Stimulated activated CD4-positive, alpha-beta T cell treated with anti-CD3 and anti-CD28 coated beads, Interleukin-2, amount 100 ng/mL, for 48 hours (primary cell): ENCODE data around the gene SSR3.

Experiments
- DNase-seq, 2 donors: peaks; one replicate each; pipeline ENCODE4 v3.0.0-alpha.2; 2020

The SSR3 gene

GRCh38 chr3:156535162-156535627 lies 19.7 kb downstream of the SSR3 start:
- DNase-seq, result no peak

DNA sequence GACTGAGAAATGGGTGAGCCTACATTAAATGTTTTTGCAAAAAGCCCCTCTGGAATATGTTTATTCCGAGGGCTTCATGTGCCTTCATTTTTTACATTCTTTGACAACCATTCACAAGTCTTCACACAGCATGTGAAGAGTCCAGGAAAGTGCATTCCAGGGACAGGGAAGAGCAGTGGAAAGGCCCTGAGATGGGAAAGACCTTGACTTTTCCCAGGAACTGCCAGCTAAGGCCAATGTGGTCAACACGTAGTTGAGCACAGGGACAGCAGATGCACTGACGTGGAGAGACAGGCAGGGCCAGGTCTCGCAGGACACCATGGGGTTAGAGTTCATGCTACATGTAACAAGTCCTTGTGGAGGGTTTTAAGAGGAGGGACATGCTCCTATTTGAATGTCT lies 21.7 kb downstream of the SSR3 start:
- DNase-seq, result no peak

- no peak for DNase-seq
These were observed 22.2 kb downstream of the SSR3 start for GRCh38 chr3:156532730-156533129.

- no peak for DNase-seq
These were observed 23.9 kb downstream of the SSR3 start for GRCh38 chr3:156530980-156531379.

DNA sequence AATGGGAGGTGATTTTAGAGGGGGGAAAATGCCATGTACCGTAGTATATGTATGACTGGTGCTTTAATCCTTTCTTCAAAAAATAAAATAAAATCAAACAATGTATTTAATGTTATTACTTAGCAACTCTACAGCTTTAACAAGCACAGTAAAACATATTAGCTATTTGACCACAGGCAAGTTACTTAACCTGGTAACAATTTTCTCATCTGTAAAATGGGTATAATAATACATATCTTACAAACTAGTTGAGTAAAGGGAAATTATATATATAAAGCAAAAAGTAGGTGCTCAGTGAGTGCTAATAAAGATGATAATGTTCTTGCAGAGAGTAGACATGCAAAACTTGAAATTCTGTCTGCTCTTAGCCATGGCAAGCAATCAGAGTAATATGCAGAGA lies 27.9 kb downstream of the SSR3 start:
- DNase-seq, result no peak

DNA sequence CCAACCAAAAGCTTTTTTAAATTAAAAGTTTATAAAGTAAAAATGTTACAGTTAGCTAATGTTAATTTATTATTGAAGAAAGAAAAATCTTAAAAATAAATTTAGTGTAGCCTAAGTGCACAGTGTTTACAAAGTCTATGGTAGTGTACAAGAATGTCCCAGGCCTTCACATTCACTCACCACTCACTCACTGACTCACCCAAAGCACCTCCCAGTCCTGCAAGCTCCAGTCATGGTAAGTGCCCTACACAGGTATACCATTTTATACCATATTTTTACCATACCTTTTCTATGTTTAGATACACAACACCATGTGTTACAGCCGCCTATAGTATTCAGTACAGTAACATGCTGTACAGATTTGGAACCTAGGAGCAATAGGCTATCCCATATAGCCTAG lies 29.1 kb downstream of the SSR3 start:
- DNase-seq, result no peak

DNA sequence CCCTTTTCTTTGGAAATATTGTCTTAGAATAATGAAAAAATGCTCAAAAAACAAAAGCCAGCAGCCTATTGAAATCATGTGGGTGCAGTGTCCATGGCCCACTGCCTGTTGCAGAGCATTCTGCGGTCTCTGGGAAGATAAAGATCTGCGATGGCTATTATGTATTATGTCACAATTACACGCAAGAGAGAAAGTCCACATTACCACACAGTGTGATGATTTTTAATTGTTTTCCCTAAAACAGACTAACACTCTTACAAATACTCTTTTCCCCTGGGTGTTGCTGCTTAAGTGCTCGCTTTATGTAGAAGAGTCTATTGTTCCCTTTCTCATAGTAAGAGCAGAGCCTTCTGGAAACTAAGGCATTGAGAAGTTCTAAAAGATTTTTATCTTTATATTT lies 32.2 kb downstream of the SSR3 start:
- no peak for DNase-seq

DNA sequence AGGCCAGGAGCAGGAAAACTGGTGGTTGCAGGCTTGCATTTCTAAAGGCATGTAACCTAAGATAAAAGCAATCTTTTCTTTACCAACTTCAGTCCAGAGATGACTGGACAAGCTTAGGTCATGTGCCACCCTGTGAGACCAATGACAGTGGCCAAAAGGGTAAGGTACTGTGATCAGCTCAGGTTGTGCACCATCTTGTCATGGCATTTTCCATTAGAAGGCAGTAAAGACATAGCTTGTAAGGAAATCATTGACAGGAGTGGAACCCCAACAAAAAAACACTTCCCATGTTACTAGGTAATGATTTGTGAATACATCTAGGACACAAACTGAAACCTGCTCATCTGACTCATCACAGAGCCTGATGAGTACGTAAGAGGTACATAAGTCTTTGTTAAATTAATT lies 35.2 kb downstream of the SSR3 start:
- no peak for DNase-seq

- DNase-seq, result no peak
These were observed 36.2 kb downstream of the SSR3 start for GRCh38 chr3:156518726-156519125.

DNA sequence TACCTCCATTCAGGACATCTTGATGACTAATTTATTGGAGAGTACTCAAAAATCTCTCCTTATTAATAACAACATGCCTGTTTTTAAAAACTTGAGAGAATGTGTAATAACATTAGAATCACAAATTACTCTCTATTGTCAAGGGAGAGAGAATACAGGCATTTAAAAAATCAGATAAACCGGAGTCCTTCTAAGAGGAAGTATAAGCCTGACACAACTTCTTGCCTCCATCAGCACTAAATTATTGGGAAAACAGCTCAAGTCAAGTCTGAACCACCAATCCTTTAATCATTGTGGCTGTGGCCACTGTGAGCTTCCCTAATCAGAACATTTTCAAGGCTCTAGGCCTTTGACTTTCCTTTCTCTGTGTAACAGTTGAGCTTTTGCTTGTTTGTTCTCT lies 38.0 kb downstream of the SSR3 start:
- DNase-seq, result no peak

DNA sequence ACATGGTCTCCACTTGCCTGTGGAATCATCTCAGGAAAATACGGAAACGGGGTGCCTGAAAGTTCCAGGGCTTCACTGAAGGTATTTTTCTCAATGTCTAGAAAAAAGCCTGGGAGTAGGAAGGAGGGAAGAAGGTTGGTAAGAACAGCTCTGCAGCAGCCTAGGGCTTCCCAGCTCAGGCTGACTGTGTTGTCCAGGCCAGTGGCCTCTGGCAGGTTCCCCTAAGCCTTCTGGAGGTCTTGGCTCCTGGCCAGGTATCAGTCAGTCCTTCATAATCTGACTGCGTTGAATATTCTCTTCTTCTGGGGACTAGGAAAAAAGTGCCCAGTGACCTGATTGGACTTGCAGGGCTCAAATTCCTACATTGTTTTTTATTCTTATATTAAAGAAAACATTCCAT lies 38.6 kb downstream of the SSR3 start:
- no peak for DNase-seq

GRCh38 chr3:156513619-156514018 lies 41.3 kb downstream of the SSR3 start:
- no peak for DNase-seq

- no peak for DNase-seq
These were observed 42.8 kb downstream of the SSR3 start for GRCh38 chr3:156511987-156512677.

- DNase-seq, result no peak
These were observed 45.4 kb downstream of the SSR3 start for GRCh38 chr3:156509189-156510174.

GRCh38 chr3:156507285-156507684 lies 47.6 kb downstream of the SSR3 start:
- DNase-seq, result no peak

- DNase-seq, result no peak
These were observed 56.6 kb downstream of the SSR3 start for GRCh38 chr3:156498307-156498706.

DNA sequence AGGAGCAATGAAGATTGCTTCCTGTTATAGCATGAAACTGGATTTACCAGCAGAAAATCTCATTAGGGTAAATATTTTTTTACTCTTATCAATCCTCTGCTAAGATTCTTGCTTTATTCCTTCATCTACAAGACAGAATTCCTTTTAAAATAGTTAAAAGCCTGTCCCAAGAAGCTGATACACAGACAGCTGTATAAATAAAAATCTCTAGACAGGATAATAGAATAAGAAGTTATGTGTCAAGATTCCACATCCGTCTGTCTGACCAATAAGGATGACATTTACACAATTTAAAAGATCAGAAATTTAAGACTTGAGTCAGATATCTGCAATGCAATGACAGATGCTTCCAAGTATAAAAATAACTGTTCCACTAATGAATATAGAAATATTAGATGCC lies 57.6 kb downstream of the SSR3 start:
- no peak for DNase-seq

DNA sequence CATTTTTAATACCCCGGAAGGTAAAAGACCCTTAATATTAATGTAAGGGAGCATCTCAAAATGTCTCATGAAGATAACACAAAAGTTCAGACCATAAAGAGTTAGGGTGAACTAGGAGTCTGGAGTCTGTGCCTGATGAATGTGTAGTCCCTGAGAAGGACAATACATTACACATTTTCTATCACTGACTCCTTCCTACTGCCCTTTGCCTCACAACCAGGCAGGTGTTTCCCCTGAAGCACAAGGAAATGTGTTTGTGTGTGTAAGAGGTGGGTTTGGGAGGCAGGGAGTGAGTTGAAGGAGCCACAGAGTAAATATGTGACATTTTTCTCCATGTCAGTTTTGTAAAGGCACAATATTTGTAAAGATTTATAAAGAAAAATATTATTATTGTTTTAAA lies 59.1 kb downstream of the SSR3 start:
- no peak for DNase-seq

GRCh38 chr3:156493887-156494286 lies 61.0 kb downstream of the SSR3 start:
- no peak for DNase-seq

- DNase-seq, result no peak
These were observed 62.1 kb downstream of the SSR3 start for GRCh38 chr3:156492801-156493261.

DNA sequence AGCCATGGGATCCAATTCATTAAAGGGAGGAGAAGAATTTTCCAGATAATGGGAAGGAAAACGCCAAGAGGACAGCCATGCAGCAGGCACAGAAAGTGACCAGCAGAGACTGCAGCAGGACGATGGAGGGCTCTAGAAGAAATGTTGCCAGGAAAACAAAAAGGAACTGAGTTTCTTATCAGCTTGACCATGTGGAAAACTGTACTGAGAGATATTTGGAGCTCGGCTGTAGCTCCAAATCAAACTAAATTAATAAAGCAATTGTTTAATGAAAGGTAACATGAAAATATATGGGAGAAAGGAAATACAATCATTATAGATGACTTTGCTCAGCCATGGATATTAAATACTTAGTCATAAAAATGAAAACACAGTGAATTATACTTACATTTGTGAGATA lies 63.7 kb downstream of the SSR3 start:
- DNase-seq, result no peak
